GM23338 (cell line): ENCODE results near the gene CPM. TPM values are rescaled to one million over a fixed set of nuclear protein-coding genes. Genes with fewer than 3 reads are reported as not detected.

Experiments used
- ATAC-seq: fragments of 200-7000 bp; cut with Tn5 transposase; 3 replicates; pipeline ENCODE4 v1.9.1; 2020
- DNase-seq: peaks from one replicate; pipeline ENCODE4 v3.0.0-alpha.2; 2015; ENCODE audit warnings: low spot score
- H2AFZ ChIP-seq: fragments of 200-600 bp; sonication (generic); 2 replicates; pipeline ENCODE4 v1.8.0; 2016; ENCODE audit warnings: antibody characterized with exemption, mild to moderate bottlenecking, moderate library complexity
- H3F3A ChIP-seq: fragments of 200-600 bp; sonication (generic); replicated peaks from 2 replicates; pipeline ENCODE4 v1.8.0; 2017; ENCODE audit warnings: antibody characterized with exemption, mixed run types, low read depth
- H3K27ac ChIP-seq: fragments of 200-600 bp; sonication (generic); 2 replicates; pipeline ENCODE4 v1.6.1; 2016; ENCODE audit warnings: low read depth
- H3K27me3 ChIP-seq: fragments of 200-600 bp; sonication (generic); 2 replicates; pipeline ENCODE4 v1.8.0; 2016; ENCODE audit warnings: mild to moderate bottlenecking, mixed run types, moderate library complexity; ENCODE audit not compliant: insufficient read depth
- H3K36me3 ChIP-seq: fragments of 200-600 bp; sonication (generic); 2 replicates; pipeline ENCODE4 v1.8.0; 2016; ENCODE audit warnings: mild to moderate bottlenecking; ENCODE audit not compliant: insufficient read depth
- H3K4me1 ChIP-seq: fragments of 200-600 bp; sonication (generic); 2 replicates; pipeline ENCODE4 v1.8.0; 2016; ENCODE audit warnings: mild to moderate bottlenecking, moderate library complexity; ENCODE audit not compliant: insufficient read depth
- H3K4me2 ChIP-seq: fragments of 200-600 bp; sonication (generic); 2 replicates; pipeline ENCODE4 v1.7.1; 2017; ENCODE audit warnings: mixed run types
- H3K4me3 ChIP-seq: fragments of 200-600 bp; sonication (generic); 2 replicates; pipeline ENCODE4 v1.6.1; 2016; ENCODE audit warnings: mixed run types
- H3K79me2 ChIP-seq: fragments of 200-600 bp; sonication (generic); replicated peaks from 2 replicates; pipeline ENCODE4 v1.8.0; 2017; ENCODE audit warnings: mild to moderate bottlenecking; ENCODE audit not compliant: insufficient read depth
- H3K9me2 ChIP-seq: fragments of 200-600 bp; sonication (generic); 2 replicates; pipeline ENCODE4 v1.8.0; 2017; ENCODE audit not compliant: insufficient read depth
- H4K20me1 ChIP-seq: fragments of 200-600 bp; sonication (generic); replicated peaks from 2 replicates; pipeline ENCODE4 v1.8.0; 2017; ENCODE audit warnings: mild to moderate bottlenecking; ENCODE audit not compliant: insufficient read depth
- H3K27ac Mint-ChIP-seq: 2 replicates; pipeline ENCODE4 v1.8.0; 2020; ENCODE audit warnings: inconsistent platforms, mild to moderate bottlenecking, moderate library complexity, mixed read lengths
- H3K27me3 Mint-ChIP-seq: 3 replicates; pipeline ENCODE4 v1.8.0; 2022; ENCODE audit warnings: low read depth, mild to moderate bottlenecking, moderate library complexity, mixed read lengths, inconsistent platforms; ENCODE audit not compliant: insufficient read depth, poor library complexity
- H3K36me3 Mint-ChIP-seq: 3 replicates; pipeline ENCODE4 v1.8.0; 2021; ENCODE audit warnings: low read depth, mild to moderate bottlenecking, inconsistent platforms, moderate library complexity, mixed read lengths
- H3K4me1 Mint-ChIP-seq: 3 replicates; pipeline ENCODE4 v1.8.0; 2020; ENCODE audit warnings: mild to moderate bottlenecking, inconsistent platforms, mixed read lengths
- H3K4me3 Mint-ChIP-seq: 3 replicates; pipeline ENCODE4 v1.8.0; 2021; ENCODE audit warnings: moderate library complexity, mild to moderate bottlenecking, inconsistent platforms, mixed read lengths
- H3K9me3 Mint-ChIP-seq: 3 replicates; pipeline ENCODE4 v1.8.0; 2020; ENCODE audit warnings: moderate library complexity, mild to moderate bottlenecking, inconsistent platforms, mixed read lengths
- CREB1 ChIP-seq: fragments of 250-450 bp; sonication (Bioruptor Pico); IDR thresholded peaks from 2 replicates; pipeline ENCODE4 v1.5.0; 2020; ENCODE audit warnings: low read depth, mild to moderate bottlenecking, moderate library complexity
- ETS1 ChIP-seq: IDR thresholded peaks from 2 replicates; pipeline ENCODE4 v1.6.1; 2016; ENCODE audit warnings: antibody characterized with exemption
- EZH2 ChIP-seq: fragments of 200-600 bp; sonication (generic); IDR thresholded peaks from one replicate; pipeline ENCODE4 v1.8.0; 2017; ENCODE audit warnings: antibody characterized with exemption, mild to moderate bottlenecking, low read depth; ENCODE audit not compliant: unreplicated experiment
- EZH2phosphoT487 ChIP-seq: fragments of 200-600 bp; sonication (generic); IDR thresholded peaks from one replicate; pipeline ENCODE4 v1.8.1; 2018; ENCODE audit warnings: antibody characterized with exemption; ENCODE audit not compliant: unreplicated experiment
- JUNB ChIP-seq: IDR thresholded peaks from one replicate; pipeline ENCODE4 v1.6.1; 2016; ENCODE audit warnings: antibody characterized with exemption; ENCODE audit not compliant: unreplicated experiment
- NANOG ChIP-seq: IDR thresholded peaks from 2 replicates; pipeline ENCODE4 v1.6.1; 2016; ENCODE audit warnings: antibody characterized with exemption, borderline replicate concordance
- POLR2AphosphoS5 ChIP-seq: IDR thresholded peaks from 2 replicates; pipeline ENCODE4 v1.6.1; 2016; ENCODE audit warnings: antibody characterized with exemption, low read depth
- REST ChIP-seq: IDR thresholded peaks from one replicate; pipeline ENCODE4 v1.6.1; 2018; ENCODE audit warnings: antibody characterized with exemption; ENCODE audit not compliant: unreplicated experiment
- STAT1 ChIP-seq: IDR thresholded peaks from one replicate; pipeline ENCODE4 v1.6.1; 2016; ENCODE audit warnings: antibody characterized with exemption; ENCODE audit not compliant: unreplicated experiment
- ZNF114 ChIP-seq: fragments of 250-450 bp; sonication (Bioruptor Pico); IDR thresholded peaks from 2 replicates; pipeline ENCODE4 v1.5.0; 2020; ENCODE audit warnings: mild to moderate bottlenecking, moderate library complexity
- ZNF331 ChIP-seq: fragments of 250-450 bp; sonication (Bioruptor Pico); IDR thresholded peaks from 2 replicates; pipeline ENCODE4 v1.5.0; 2020; ENCODE audit warnings: low read depth, mild to moderate bottlenecking, moderate library complexity
- ZNF462 ChIP-seq: fragments of 250-450 bp; sonication (Bioruptor Pico); IDR thresholded peaks from 2 replicates; pipeline ENCODE4 v1.5.0; 2020; ENCODE audit warnings: mild to moderate bottlenecking, moderate library complexity
- polyA plus RNA-seq: library from polyadenylated mRNA; unstranded; fragments of >200 nt; fragmentation: Nextera tagmentation; extraction: Ambion mirVana; gene quantifications from 2 replicates; pipeline ENCODE4 v1.2.1, GENCODE V29; 2016
- total RNA-seq: library from RNA; depleted of rRNA; stranded (reverse); fragments of >200 nt; shearing (Covaris generic); gene quantifications from 2 replicates; pipeline ENCODE4 v1.2.3, GENCODE V29; 2014
- TF ChIP-seq, protein P1 (sequence below), 2 experiments: fragments of 200-600 bp in 1 of 2; sonication (generic) in 1 of 2; conservative IDR thresholded peaks; 2 replicates each; pipeline versions ENCODE4 v1.5.1 to v1.6.1; 2016 to 2017; ENCODE audit warnings: antibody characterized with exemption in 2 of 2, low read depth in 2 of 2, mild to moderate bottlenecking in 2 of 2, moderate library complexity in 1 of 2

CPM gene
- total and polyA plus RNA-seq, 2 experiments from 2014 or later, result 0.37 to 5.8 TPM

- Histone ChIP-seq H3K27ac (no peak overlapping the region), H3K9me2 (no peaks in the 10 kb centered on the region), H3K4me2 (no peak overlapping the region), H3K79me2 (no peaks in the 10 kb centered on the region), H2AFZ (no peak overlapping the region), H3K27me3 (no peaks in the 10 kb centered on the region), H3F3A (no peaks in the 10 kb centered on the region), H3K4me1 (no peaks in the 10 kb centered on the region), H3K36me3 (no peaks in the 10 kb centered on the region), H3K4me3 (no peak overlapping the region), H4K20me1 (no peaks in the 10 kb centered on the region)
- Mint-ChIP-seq H3K4me3 (no peak overlapping the region), H3K9me3 (peaks cover 16% of the 10 kb centered on the region), H3K4me1 (no peaks in the 10 kb centered on the region), H3K36me3 (peaks cover 12% of the 10 kb centered on the region), H3K27ac (no peak overlapping the region), H3K27me3 (no peaks in the 10 kb centered on the region)
- ATAC-seq (no peak), DNase-seq (no peak)
- TF ChIP-seq CREB1 (CRISPR knock-in tag) (no peak), ZNF114 (CRISPR knock-in tag) (no peak), ETS1 (no peak), NANOG (no peak), EZH2 (no peak), EZH2phosphoT487 (no peak), REST (no peak), POLR2AphosphoS5 (no peak), ZNF331 (CRISPR knock-in tag) (no peak), JUNB (no peak), ZNF462 (CRISPR knock-in tag) (no peak), STAT1 (no peak)
- TF ChIP-seq, protein P1, sequence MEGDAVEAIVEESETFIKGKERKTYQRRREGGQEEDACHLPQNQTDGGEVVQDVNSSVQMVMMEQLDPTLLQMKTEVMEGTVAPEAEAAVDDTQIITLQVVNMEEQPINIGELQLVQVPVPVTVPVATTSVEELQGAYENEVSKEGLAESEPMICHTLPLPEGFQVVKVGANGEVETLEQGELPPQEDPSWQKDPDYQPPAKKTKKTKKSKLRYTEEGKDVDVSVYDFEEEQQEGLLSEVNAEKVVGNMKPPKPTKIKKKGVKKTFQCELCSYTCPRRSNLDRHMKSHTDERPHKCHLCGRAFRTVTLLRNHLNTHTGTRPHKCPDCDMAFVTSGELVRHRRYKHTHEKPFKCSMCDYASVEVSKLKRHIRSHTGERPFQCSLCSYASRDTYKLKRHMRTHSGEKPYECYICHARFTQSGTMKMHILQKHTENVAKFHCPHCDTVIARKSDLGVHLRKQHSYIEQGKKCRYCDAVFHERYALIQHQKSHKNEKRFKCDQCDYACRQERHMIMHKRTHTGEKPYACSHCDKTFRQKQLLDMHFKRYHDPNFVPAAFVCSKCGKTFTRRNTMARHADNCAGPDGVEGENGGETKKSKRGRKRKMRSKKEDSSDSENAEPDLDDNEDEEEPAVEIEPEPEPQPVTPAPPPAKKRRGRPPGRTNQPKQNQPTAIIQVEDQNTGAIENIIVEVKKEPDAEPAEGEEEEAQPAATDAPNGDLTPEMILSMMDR (conservative IDR thresholded peaks at IDR 0.05; ENCODE audit: low read depth in 2 of 2), result no peak
These were observed 20.6 kb upstream of the CPM start for GRCh38 chr12:68953536-68953935.
